Small intestine (tissue), 7 donors: ENCODE data around the gene ZNF488. TPM values are rescaled to one million over a fixed set of nuclear protein-coding genes. Genes with fewer than 3 reads are reported as not detected.

Experiments
- DNase-seq, 2 donors: peaks; one replicate each; pipeline versions ENCODE4 v3.0.0 to v3.0.0-alpha.2; 2013
- FAIRE-seq: peaks from 2 replicates; lab custom pipeline; 2012; peaks lifted over from hg19 to GRCh38; lab: Jason Lieb, UNC
- H3K27ac ChIP-seq, 3 donors: one replicate each; pipeline ENCODE4 v1.5.1; 2013; ENCODE audit warnings: low read length in 2 of 3, mild to moderate bottlenecking in 2 of 3, control low read depth in 1 of 3, inconsistent platforms in 1 of 3, low read depth in 1 of 3, moderate library complexity in 1 of 3
- H3K27me3 ChIP-seq, 3 donors: one replicate each; pipeline ENCODE4 v1.6.1; 2013; ENCODE audit warnings: low read length in 3 of 3, inconsistent platforms in 1 of 3; ENCODE audit not compliant: control insufficient read depth in 3 of 3, insufficient read depth in 3 of 3
- H3K36me3 ChIP-seq, 3 donors: one replicate each; pipeline ENCODE4 v1.6.1; 2013; ENCODE audit warnings: low read length in 3 of 3, inconsistent platforms in 1 of 3, low read depth in 1 of 3, mild to moderate bottlenecking in 1 of 3, moderate library complexity in 1 of 3; ENCODE audit not compliant: control insufficient read depth in 3 of 3, insufficient read depth in 2 of 3
- H3K4me1 ChIP-seq, 3 donors: one replicate each; pipeline ENCODE4 v1.6.1; 2013; ENCODE audit warnings: low read length in 2 of 3, inconsistent platforms in 1 of 3, low read depth in 1 of 3, mild to moderate bottlenecking in 1 of 3, moderate library complexity in 1 of 3; ENCODE audit not compliant: control insufficient read depth in 3 of 3, insufficient read depth in 2 of 3
- H3K4me3 ChIP-seq, 3 donors: one replicate each; pipeline ENCODE4 v1.5.1; 2013; ENCODE audit warnings: low read length in 3 of 3, control low read depth in 1 of 3, inconsistent platforms in 1 of 3, low read depth in 1 of 3, mild to moderate bottlenecking in 1 of 3, moderate library complexity in 1 of 3
- H3K9me3 ChIP-seq, 2 donors: one replicate each; pipeline ENCODE4 v1.6.1; 2013; ENCODE audit warnings: low read depth in 1 of 2, low read length in 1 of 2; ENCODE audit not compliant: control insufficient read depth in 2 of 2, insufficient read depth in 1 of 2
- WGBS, 3 donors: extraction: QIAGEN DNeasy Blood & Tissue Kit; methylation state at CpG; one replicate each; pipeline ENCODE4 v1.1.7; 2013; 5-methylcytosine and 5-hydroxymethylcytosine counted together
- polyA plus RNA-seq, 4 donors: library from polyadenylated mRNA; stranded (reverse) in 3 of 4; unstranded in 1 of 4; fragments of 200-250 nt in 3 of 4; fragments of 120-200 nt in 1 of 4; gene quantifications; one replicate each; pipeline versions ENCODE4 v1.2.1 to v1.2.3, GENCODE V29; 2013
- donor health status: healthy with polysubstance abuse.
- donor health status: control.
- donor health status: control.
- donor health status: Bipolar disorder and iron deficiency.
- donor health status: healthy.

Gene ZNF488
- polyA plus RNA-seq, 4 donors = 2.7 to 40.0 (median 12.2) TPM

DNA sequence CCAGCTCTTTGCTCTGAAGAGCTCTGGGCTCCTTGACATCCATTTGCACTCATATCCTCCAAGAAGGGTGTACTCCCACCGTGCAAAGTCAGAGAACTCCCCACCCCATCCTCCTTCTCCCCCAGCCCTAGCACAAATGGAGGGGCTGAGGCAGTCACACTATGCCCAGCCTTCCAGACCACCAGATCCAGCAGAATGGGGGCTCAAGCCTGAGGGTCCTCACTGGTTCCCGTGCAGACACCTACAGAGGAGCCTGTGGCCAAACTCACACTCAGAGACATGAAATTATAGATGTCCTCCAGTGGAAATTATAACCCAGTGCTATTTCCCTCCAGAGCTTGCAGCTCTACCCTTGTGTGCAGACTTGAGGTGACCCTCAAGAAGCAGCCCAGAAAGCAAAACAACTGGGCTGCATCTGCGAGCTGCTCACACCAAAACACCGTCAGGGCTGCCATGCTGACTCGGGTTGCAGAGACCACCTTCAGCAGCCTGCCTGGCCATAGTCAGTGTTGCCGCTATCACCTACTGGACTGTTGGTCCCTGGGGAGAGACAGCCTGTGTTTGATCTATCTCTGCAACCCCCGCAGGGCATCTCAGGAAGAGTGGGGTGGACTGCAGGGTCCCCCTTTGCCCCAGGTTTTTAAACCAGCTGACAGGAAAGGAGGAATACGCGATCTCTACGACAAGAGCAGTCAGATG, 7.4 kb downstream of the ZNF488 start:
- H3K4me3 ChIP-seq = no peak overlapping the region
- FAIRE-seq (no peak), DNase-seq (no peak)
- 70 to 76% (median 72%) methylated on average over 10 of the region's 10 CpGs for WGBS, 3 donors
- peaks cover 0 to 3% (median 0%) of the 10 kb centered on the region in 3 donors for H3K36me3 ChIP-seq
- peaks cover 0 to 2% (median 0%) of the 10 kb centered on the region in 3 donors for H3K27me3 ChIP-seq
- H3K9me3 ChIP-seq = no peaks in the 10 kb centered on the region
- no peak overlapping the region for H3K27ac ChIP-seq
- peaks cover 0 to 37% (median 4%) of the 10 kb centered on the region in 3 donors for H3K4me1 ChIP-seq

DNA sequence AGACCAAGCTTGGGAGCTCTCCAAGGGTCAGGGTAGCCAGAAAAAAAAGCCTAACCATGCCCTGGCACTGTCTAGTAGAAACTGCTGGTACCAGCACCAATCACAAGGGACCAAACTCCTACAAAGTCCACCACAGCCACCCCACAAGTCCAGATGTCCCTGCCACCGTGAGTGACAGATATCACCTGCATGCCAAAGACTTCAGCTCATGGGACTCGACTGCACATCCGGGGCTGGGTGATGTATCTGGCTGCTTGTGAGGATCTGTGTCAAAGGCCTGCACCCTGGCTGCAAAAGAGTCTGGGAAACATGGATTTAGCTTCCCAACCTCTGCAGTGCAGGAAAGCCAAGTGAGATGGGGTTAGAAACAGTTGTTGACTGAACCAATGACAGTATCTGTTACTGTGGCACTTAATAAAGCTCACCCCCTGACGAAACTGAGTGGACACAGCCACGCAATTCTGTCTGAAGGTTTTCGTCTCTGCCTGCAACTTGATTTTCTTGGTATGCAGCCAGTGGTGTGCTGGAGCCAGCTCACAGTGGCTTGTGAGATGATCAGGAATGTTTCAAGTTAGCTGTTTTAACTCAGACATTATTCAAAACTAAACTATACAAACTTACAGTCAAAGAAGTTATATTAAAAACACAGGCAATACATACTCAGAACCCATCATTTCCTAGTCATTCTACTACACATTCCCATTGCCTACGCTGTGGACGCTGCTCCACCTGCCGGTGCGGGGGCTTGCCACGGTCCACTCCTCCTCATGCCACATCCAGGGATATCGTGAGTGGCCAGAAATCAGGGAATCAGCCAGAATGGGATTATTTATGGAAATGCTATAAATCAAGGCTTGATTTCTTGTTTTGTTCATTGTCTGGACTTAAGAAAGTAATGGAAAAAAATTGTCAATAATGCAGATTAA, 9.2 kb downstream of the ZNF488 start:
- 70 to 92% (median 81%) methylated on average over 12 of the region's 12 CpGs for WGBS, 3 donors
- H3K27me3 ChIP-seq = peaks cover 0 to 2% (median 0%) of the 10 kb centered on the region in 3 donors
- no peak for FAIRE-seq
- no peak overlapping the region for H3K27ac ChIP-seq
- no peak overlapping the region for H3K4me3 ChIP-seq
- H3K36me3 ChIP-seq = peaks cover 0 to 5% (median 0%) of the 10 kb centered on the region in 3 donors
- H3K4me1 ChIP-seq = peaks cover 0 to 21% (median 0%) of the 10 kb centered on the region in 3 donors
- no peak for DNase-seq
- no peaks in the 10 kb centered on the region for H3K9me3 ChIP-seq

DNA sequence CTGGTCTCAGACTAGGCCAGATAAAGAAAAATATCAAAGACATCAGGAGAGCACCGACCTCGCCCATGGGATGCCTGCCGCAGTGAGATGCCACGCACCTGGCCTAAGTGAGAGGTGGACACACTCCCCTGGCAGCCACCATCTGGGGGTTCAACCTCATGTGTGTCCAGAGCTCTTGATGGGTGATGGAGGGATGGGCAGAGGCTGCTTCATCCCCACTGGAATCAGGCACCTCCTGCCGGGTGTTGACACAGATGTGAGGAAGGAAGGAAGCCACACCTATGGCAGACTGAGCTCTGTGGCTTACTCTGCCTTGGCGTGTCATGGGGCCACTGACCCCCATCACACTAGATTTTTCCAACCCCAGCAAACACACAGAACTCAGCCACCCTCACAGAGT, 11.4 kb downstream of the ZNF488 start:
- no peak overlapping the region for H3K4me3 ChIP-seq
- H3K27ac ChIP-seq = no peak overlapping the region
- peaks cover 0 to 13% (median 0%) of the 10 kb centered on the region in 3 donors for H3K4me1 ChIP-seq
- WGBS, 3 donors = 78 to 84% (median 84%) methylated on average over 6 of the region's 6 CpGs
- peaks cover 0 to 2% (median 0%) of the 10 kb centered on the region in 3 donors for H3K27me3 ChIP-seq
- H3K9me3 ChIP-seq = no peaks in the 10 kb centered on the region
- peaks cover 0 to 17% (median 0%) of the 10 kb centered on the region in 3 donors for H3K36me3 ChIP-seq
- DNase-seq = no peak
- FAIRE-seq = no peak

DNA sequence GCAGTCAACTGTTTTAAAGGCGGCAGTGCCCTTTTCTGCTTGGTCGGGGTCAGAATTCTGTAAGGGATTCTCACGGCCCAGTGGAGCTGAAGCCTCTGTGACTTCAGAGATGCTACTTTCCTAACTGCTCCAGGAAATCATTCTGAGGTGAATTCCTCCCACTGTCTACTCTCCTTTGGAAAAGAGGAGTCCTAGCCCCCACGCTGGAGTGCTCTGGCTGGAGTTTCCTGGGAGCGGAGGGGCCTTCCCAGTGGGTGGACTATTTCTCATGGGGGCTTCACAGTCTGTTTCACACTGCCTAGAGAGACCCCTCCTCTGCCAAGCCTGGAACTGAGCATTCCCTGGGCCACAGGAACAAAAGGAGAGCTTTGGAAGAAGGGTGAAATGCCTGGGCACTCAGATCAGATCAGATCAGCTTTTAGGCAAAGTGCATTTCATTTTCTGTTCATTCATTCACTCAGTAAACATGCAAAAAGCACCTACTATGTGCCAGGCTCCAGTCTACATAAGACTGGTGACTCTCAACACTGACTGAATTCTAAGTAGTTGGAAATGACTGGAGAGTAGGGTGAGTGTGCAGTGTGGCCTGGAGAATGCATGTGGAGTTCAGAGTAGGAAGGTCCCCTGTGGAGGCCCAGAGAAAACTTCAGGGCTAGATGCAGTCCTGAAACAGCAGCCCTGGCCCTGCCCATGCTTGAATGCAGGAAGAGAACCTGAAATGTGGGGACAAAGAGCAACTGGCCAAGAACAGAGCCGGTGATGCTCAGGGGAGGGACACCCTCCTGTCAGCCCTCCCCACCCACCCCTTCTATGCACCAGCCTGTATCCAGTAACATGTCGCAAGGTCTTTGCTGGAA, 12.2 kb downstream of the ZNF488 start:
- H3K27me3 ChIP-seq = peaks cover 0 to 2% (median 0%) of the 10 kb centered on the region in 3 donors
- no peak overlapping the region for H3K27ac ChIP-seq
- FAIRE-seq (no peak), DNase-seq (no peak)
- no peak overlapping the region for H3K4me3 ChIP-seq
- no peaks in the 10 kb centered on the region for H3K9me3 ChIP-seq
- H3K4me1 ChIP-seq = peaks cover 0 to 5% (median 0%) of the 10 kb centered on the region in 3 donors
- WGBS, 3 donors = 82 to 85% (median 83%) methylated on average over 7 of the region's 7 CpGs
- H3K36me3 ChIP-seq = peaks cover 0 to 23% (median 0%) of the 10 kb centered on the region in 3 donors

DNA sequence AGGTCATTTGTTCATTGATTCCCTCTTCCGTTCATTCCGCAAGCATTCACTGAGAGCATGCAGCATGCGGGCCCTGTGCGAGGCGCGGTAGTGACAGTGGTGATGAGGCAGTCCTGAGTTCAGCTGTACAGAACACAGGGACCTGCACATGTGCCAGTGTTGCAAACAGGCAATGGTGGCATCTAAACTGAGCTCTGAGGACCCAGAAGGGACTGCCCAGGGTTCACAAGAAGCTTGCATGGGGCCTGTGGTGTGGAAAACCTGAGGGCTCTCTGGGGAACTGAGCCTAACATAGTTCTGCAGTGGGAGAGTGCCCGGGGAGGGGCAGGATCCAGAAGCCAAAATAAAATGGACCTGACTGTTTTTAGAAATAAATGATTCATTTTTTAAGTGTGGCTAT, 13.2 kb downstream of the ZNF488 start:
- no peaks in the 10 kb centered on the region for H3K4me1 ChIP-seq
- DNase-seq (no peak), FAIRE-seq (no peak)
- WGBS, 3 donors = 92 to 95% (median 92%) methylated on average over 7 of the region's 7 CpGs
- H3K27me3 ChIP-seq = no peaks in the 10 kb centered on the region
- H3K27ac ChIP-seq = no peak overlapping the region
- H3K36me3 ChIP-seq = peaks cover 0 to 26% (median 0%) of the 10 kb centered on the region in 3 donors
- H3K4me3 ChIP-seq = no peak overlapping the region
- no peaks in the 10 kb centered on the region for H3K9me3 ChIP-seq

DNA sequence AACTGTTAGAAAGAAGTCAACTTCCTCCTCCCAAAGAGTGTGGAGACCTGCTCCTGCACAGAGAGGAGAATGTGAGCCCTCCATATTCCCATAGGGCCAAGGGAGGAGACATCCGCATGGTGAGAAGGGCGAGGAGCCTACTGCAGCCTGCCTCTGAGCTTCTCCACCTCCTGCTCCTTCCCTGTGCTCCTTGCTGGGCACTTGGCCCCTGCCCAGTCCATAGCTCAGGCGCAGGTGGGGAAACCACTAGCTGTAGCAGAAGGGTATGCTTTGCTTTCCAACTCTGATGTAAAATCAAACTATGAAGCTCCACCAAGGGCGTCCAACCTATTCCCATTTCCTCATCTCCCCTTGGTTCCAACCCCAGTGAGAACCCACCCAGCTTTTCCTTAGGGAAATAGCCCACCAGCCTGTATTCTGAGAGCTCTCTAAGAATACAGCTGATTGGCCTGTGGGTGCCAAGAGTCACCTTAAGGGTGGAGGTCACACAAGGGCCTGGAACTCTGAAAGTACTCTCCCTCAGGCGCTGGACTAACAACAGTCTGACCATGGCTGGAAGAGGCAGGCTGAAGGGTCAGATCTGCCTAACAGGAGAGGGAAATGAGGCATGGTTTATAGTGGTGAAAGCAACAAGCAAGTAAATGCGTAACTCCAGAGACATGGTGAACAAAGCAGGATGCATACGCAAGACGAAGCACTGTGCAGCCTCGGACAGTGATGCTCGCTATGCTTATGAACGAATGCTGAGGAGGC, 13.9 kb downstream of the ZNF488 start:
- Histone ChIP-seq H3K27ac (no peak overlapping the region), H3K36me3 (peaks cover 0 to 26% (median 0%) of the 10 kb centered on the region in 3 donors), H3K4me1 (peaks cover 0 to under 1% (median 0%) of the 10 kb centered on the region in 3 donors), H3K4me3 (no peak overlapping the region), H3K27me3 (no peaks in the 10 kb centered on the region), H3K9me3 (no peaks in the 10 kb centered on the region)
- 91 to 98% (median 95%) methylated on average over 11 of the region's 11 CpGs for WGBS, 3 donors
- FAIRE-seq (no peak), DNase-seq (no peak)

DNA sequence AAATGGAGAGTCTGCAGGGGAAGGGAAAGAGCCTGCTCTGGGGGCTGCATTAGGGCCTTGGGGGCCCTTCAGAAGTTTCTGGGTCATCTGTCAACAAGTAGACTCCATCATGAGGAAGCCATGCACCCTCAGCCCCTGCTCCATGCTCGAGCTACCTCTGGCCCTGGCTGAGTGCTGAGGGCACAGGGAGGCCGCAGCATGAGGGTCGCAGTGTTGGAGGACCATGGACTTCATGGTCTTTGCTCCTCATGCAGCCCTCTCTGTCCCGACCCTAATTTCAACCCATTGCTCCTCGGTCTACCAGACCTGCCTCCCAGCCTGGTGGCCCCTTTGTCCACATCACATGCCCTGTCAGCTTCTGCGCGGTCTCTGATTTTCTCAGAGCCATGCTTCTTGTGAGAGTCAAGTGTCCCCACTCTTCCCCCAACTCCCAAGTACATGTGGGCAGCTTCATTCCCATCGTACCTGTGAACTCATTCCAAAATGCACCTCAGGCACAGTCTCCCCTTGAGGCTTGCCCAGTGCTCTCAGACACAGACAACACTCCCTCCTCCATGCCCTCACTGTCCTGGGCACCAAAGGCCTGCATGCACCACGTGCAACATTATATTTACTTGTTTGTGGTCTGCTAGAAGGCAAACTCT, 14.7 kb downstream of the ZNF488 start:
- Histone ChIP-seq H3K27ac (no peak overlapping the region), H3K4me3 (no peak overlapping the region), H3K9me3 (no peaks in the 10 kb centered on the region), H3K36me3 (peaks cover 0 to 26% (median 0%) of the 10 kb centered on the region in 3 donors), H3K4me1 (peaks cover 0 to 8% (median under 1%) of the 10 kb centered on the region in 3 donors), H3K27me3 (no peaks in the 10 kb centered on the region)
- WGBS, 3 donors = 73 to 77% (median 75%) methylated on average over 9 of the region's 9 CpGs
- FAIRE-seq (no peak), DNase-seq (no peak)
